Measurements from ENCODE around the gene HRH3.

HRH3 gene

GRCh38 chr20:62183426-62184142 is 36.5 kb downstream of the HRH3 start:
- TF ChIP-seq, protein P1, sequence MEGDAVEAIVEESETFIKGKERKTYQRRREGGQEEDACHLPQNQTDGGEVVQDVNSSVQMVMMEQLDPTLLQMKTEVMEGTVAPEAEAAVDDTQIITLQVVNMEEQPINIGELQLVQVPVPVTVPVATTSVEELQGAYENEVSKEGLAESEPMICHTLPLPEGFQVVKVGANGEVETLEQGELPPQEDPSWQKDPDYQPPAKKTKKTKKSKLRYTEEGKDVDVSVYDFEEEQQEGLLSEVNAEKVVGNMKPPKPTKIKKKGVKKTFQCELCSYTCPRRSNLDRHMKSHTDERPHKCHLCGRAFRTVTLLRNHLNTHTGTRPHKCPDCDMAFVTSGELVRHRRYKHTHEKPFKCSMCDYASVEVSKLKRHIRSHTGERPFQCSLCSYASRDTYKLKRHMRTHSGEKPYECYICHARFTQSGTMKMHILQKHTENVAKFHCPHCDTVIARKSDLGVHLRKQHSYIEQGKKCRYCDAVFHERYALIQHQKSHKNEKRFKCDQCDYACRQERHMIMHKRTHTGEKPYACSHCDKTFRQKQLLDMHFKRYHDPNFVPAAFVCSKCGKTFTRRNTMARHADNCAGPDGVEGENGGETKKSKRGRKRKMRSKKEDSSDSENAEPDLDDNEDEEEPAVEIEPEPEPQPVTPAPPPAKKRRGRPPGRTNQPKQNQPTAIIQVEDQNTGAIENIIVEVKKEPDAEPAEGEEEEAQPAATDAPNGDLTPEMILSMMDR (IDR thresholded peaks at IDR 0.05), result no peak

DNA sequence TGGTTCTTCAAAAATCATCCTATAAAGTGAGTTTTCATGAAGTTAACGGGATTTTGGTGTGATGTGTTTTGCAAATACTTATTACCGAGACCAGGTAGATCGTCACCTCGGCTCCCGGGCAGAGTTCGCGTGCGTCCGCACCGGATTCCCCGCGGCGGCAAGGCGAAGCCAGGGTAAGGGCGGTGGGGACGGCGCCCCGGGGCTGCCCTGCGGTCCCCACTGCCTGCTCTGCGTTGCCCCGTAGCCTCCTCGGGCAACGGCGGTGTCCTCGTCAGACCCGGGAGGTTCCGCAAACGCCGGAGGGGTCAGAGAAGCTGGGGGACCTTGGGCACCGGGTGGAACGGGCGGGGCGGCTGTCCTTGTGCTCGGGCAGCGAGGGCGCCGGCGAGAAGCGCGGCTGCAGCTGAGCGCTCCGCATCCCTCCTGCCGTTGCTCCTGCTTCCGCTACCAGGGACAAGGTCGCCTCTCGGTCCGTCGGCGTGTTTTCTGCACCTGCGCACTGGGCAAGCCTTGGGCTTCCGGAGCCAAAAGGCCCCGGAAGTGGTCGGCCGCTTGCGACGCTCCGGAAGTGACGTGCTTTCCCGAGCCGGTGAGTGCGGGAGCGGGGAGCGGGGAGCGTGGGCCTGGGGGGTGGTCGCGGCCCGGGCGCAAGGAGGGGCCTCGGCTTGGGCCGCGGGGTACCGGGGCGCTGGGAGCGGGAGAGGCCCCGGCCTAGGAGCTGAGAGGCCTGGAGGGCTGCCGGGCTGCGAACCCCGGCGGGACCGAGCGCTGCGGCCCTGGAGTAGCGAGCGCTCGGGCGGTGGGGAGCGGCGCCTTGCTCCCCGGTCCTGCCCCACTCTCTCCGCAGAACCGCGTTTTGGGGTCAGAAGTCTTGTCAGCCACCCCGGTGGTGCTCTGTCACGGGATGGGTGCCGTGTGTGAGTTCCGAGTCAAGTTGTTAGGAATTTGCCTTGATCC is 37.3 kb downstream of the HRH3 start, which contains the start of gene MTG2:
MTG2 (plus strand) TSS at position 560 of the 957 bp plus-strand sequence. CDS start 10,393 bp downstream, outside the sequence.
- TF ChIP-seq, protein P1 (IDR thresholded peaks at IDR 0.05), result no peak

DNA sequence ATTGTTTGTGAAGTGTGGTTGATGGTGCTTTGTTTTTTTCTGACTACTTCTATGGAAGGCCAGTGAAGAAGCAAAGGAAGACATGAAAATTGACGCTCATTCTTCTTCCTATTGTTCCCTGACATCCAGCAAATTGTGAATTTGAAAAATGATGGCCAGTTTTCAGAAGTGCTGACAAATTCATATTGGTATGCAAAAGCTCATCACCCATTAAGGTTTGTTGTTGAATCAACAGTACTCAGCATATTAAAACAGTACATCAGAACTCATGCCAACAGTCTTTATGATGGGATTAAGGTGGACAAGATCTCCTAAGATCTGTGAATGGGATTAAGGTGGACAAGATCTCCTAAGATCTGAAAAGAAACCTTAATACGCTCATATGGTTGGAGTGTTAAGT is 38.3 kb downstream of the HRH3 start:
- TF ChIP-seq, protein P1 (IDR thresholded peaks at IDR 0.05), result no peak

- TF ChIP-seq, protein P1 (IDR thresholded peaks at IDR 0.05), result no peak
Observed at GRCh38 chr20:62179162-62179504, 40.9 kb downstream of the HRH3 start.

DNA sequence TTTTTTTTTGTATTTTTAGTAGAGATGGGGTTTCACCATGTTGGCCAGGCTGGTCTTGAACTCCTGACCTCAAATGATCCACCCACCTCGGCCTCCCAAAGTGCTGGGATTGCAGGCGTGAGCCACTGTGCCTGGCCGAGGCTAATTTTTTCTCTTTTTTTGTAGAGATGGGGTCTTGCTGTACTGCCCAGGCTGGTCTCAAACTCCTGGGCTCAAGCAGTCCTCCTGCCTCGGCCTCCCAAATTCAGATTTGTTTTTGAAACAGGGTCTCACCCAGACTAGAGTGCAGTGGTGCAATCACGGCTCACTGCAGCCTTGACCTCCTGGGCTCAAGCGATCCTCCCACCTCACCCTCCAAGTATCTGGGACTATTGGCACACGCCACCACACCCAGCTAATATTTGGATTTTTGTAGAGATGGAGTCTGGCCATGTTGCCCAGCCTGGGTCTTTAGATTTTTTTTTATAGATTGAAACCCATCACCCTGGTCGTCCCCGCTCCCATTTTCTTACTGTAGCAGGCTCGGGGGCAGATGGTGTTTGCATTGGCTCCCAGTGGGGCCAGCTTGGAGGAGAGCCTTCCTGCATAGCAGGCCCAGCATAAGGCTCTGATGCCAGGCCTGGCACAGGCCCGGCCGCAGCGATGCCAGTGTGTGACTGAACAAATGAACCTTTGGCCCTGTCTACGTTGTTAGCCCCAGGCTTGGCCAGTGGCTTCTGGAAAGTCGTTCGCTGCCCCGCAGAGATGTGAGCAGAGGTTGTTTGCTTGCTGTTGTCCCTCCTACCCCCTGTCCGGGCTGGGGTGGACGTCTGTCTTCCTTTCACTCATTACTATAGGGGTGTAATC is 41.5 kb downstream of the HRH3 start:
- TF ChIP-seq, protein P1 (IDR thresholded peaks at IDR 0.05), result no peak

DNA sequence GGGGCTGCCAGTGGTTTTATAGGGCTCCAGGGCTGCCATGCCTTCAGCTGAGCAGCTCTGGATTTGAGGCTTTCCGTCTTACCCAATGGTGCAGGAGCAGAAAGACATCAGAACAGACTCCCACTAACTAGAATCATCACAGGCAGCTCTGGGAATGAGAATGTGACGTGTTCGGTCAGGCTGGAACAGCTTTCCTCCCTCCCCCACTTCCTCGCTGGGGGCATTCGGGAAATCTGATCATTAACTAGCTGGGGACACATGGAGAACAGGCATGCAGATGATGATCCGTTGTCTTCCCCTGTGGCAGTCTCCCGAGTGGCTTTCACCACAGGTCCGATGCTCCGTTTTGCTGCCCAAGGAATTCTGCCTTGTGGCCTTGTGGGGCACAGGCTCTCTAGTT is 42.8 kb downstream of the HRH3 start:
- TF ChIP-seq, protein P1 (IDR thresholded peaks at IDR 0.05), result no peak

DNA sequence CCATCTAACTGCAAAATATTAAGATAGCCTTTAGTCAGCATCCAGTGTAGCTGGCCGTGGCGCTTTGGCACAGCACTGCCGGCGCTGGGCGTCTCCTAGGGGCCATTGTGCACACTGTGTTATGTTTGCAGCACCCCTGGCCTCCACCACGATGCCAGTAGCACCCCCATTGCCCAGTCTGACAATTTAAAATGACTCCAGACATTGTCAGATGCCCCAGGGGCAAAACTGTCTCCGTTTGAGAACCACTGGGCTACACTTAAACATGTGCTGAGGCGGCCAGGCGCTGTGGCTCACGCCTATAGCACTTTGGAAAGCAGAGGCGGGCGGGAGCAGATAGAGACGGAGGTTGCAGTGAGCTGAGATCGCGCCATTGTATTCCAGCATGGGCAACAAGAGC is 43.2 kb downstream of the HRH3 start:
- TF ChIP-seq, protein P1 (IDR thresholded peaks at IDR 0.05), result no peak

Data from LNCAP (cell line).